Astrocyte (in vitro differentiated cells and primary cell): ENCODE results near the gene GHITM.

Source experiments
- EZH2 ChIP-seq: IDR thresholded peaks from 2 replicates; pipeline ENCODE4 v1.6.1; 2012; ENCODE audit warnings: mild to moderate bottlenecking, low read length, inconsistent platforms; ENCODE audit not compliant: insufficient read depth
- TF ChIP-seq, protein P1 (sequence below): IDR thresholded peaks from 2 replicates; pipeline ENCODE4 v1.5.1; 2011; ENCODE audit warnings: low read depth, mild to moderate bottlenecking, inconsistent platforms, low read length, moderate library complexity; ENCODE audit not compliant: insufficient read depth

DNA sequence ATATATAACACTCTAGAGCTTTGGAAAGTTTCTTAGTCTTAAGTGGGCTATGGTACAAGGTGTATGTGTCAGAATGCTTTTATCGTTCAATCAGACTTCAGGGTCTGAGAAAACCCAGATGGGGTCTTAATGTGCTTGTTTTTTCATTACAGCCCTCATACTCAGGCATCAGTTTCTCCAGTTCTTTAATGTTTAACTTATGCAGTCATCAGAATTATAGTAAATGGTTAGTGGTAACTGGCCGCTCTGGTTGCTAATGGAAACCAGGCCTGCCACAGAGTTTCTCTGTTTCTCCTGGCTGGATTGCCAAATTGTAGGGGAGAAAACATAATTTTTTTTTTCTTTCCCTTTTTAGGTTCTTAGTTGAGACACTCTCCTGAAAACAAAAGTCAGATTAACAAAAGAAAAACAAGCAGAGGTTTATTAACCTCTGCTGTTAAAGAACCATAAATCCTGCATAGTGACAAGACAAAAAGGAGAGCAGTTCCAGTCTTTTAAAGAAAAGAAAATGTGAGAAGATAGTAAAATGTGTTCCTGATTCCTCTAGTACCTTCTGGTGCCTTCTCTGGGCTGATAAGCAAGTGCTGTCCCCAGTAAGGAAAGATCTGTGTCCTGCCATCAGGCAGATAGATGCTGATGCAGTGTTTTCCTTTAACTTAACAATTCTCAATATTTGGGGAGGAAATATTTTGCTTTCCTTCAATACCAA is 21.5 kb upstream of the GHITM start:
- TF ChIP-seq, protein P1, sequence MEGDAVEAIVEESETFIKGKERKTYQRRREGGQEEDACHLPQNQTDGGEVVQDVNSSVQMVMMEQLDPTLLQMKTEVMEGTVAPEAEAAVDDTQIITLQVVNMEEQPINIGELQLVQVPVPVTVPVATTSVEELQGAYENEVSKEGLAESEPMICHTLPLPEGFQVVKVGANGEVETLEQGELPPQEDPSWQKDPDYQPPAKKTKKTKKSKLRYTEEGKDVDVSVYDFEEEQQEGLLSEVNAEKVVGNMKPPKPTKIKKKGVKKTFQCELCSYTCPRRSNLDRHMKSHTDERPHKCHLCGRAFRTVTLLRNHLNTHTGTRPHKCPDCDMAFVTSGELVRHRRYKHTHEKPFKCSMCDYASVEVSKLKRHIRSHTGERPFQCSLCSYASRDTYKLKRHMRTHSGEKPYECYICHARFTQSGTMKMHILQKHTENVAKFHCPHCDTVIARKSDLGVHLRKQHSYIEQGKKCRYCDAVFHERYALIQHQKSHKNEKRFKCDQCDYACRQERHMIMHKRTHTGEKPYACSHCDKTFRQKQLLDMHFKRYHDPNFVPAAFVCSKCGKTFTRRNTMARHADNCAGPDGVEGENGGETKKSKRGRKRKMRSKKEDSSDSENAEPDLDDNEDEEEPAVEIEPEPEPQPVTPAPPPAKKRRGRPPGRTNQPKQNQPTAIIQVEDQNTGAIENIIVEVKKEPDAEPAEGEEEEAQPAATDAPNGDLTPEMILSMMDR: no peak
- no peak for TF ChIP-seq EZH2
